Calu3 (cell line): ENCODE data around the gene GAMT. TPM values are rescaled to one million over a fixed set of nuclear protein-coding genes. Genes with fewer than 3 reads are reported as not detected.

Source experiments
- BruUV-seq: library from RNA; stranded (reverse); fragments of 400-500 nt; replicated peaks from 2 replicates; lab custom pipeline; 2021; lab: Mats Ljungman, UMichigan
- CTCF ChIA-PET: fragments of 300-600 bp; sonication (Branson Sonifier 250); formaldehyde crosslinking; loops from one replicate; lab custom pipeline; 2022; ENCODE audit warnings: antibody characterized with exemption; lab: Charles Lee
- DNase-seq: peaks from one replicate; pipeline ENCODE4 v3.0.0; 2022
- H3K27ac Mint-ChIP-seq: one replicate; pipeline ENCODE4 v1.8.0; 2022; ENCODE audit warnings: mixed read lengths; ENCODE audit not compliant: unreplicated experiment
- H3K27me3 Mint-ChIP-seq: one replicate; pipeline ENCODE4 v1.8.0; 2022; ENCODE audit warnings: mixed read lengths; ENCODE audit not compliant: unreplicated experiment
- H3K36me3 Mint-ChIP-seq: one replicate; pipeline ENCODE4 v1.8.0; 2022; ENCODE audit warnings: mild to moderate bottlenecking, moderate library complexity, mixed read lengths; ENCODE audit not compliant: insufficient read depth, unreplicated experiment
- H3K4me1 Mint-ChIP-seq: one replicate; pipeline ENCODE4 v1.8.0; 2022; ENCODE audit warnings: mild to moderate bottlenecking, low read depth, mixed read lengths; ENCODE audit not compliant: unreplicated experiment
- H3K4me3 Mint-ChIP-seq: one replicate; pipeline ENCODE4 v1.8.0; 2022; ENCODE audit warnings: mild to moderate bottlenecking, low read depth, moderate library complexity, mixed read lengths; ENCODE audit not compliant: unreplicated experiment
- H3K9me3 Mint-ChIP-seq: one replicate; pipeline ENCODE4 v1.8.0; 2022; ENCODE audit warnings: low read depth, mixed read lengths; ENCODE audit not compliant: unreplicated experiment
- CTCF ChIP-seq: fragments of 200-600 bp; IDR thresholded peaks from one replicate; pipeline ENCODE4 v1.8.0; 2022; ENCODE audit warnings: antibody characterized with exemption; ENCODE audit not compliant: unreplicated experiment
- intact Hi-C: fragments of 100-400 bp; cut with micrococcal nuclease; formaldehyde crosslinking; loops from one replicate; pipeline ENCODE4 v1.10.0; 2022; ENCODE audit not compliant: unreplicated experiment
- total RNA-seq: library from RNA; stranded (reverse); gene quantifications from 2 replicates; pipeline ENCODE4 v1.2.3, GENCODE V29; 2022

The GAMT gene
- total RNA-seq, 1 experiment from 2014 or later: 14.3 TPM

DNA sequence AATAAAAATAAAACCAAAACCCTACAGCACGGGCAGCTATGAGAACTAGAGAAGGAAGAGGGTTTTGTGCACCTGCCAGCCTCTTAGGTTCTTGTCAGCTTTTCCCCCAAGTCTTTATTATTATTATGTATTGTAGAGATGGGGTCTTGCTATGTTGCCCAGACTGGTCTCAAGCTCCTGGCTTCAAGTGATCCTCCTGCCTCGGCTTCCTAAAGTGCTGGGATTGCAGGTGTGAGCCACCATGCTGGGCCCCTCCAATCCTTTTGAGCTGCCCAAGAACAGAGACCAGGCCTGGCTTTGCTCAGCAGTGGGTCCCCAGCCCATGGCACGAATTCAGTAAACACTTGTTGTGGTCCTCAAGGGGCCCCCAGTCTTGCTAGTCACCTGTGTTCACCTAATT lies 19.1 kb downstream of the GAMT start:
- Mint-ChIP-seq H3K4me1 (peaks cover 8% of the 10 kb centered on the region), H3K27ac (no peak overlapping the region), H3K27me3 (peaks cover 8% of the 10 kb centered on the region), H3K36me3 (peaks cover 21% of the 10 kb centered on the region), H3K9me3 (no peaks in the 10 kb centered on the region), H3K4me3 (no peak overlapping the region)
- intact Hi-C loops: no loop called here
- BruUV-seq: no TSS peak
- TF ChIP-seq CTCF: no peak
- CTCF ChIA-PET: interaction anchor here (0.6 kb wide), 1 partner anchor 55 kb away, joined by 5 read pairs; no protein-coding TSS in a partner anchor
- no peak for DNase-seq

DNA sequence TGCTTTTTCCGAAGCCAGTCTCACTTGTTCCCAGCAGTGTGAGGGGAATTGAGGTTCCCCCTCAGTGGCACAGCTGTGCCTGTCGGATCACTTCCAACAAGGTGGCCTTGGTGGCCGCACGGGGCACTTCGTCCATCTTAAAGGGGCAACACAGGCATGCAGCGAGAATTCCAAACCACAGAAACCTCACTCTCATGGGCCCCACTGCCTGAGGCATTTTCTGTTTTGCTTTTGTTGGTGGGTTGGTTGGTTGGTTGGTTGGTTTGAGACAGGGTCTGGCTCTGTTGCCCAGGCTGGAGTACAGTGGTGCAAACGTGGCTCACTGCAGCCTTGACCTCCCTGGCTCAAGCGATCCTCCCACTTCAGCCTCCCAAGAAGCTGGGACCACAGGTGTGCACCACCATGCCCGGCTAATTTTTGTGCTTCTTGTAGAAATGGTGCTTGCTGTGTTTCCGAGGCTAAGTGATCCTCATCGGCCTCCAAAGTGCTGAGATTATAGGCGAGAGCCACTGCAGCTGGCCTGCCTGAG lies 21.3 kb downstream of the GAMT start:
- CTCF ChIA-PET: no interaction called here

GRCh38 chr19:1379126-1379905 lies 22.0 kb downstream of the GAMT start:
- intact Hi-C loops: no loop called here
- H3K9me3 Mint-ChIP-seq: no peaks in the 10 kb centered on the region
- no TSS peak for BruUV-seq
- CTCF ChIA-PET: no interaction called here
- peaks cover 8% of the 10 kb centered on the region for H3K4me1 Mint-ChIP-seq
- no peak for DNase-seq
- peaks cover 30% of the 10 kb centered on the region for H3K36me3 Mint-ChIP-seq
- no peak overlapping the region for H3K4me3 Mint-ChIP-seq
- TF ChIP-seq CTCF: no peak
- peaks cover 8% of the 10 kb centered on the region for H3K27me3 Mint-ChIP-seq
- H3K27ac Mint-ChIP-seq: no peak overlapping the region

More for the DNA sequence above, 21.3 kb downstream of the GAMT start:
- no peak overlapping the region for H3K27ac Mint-ChIP-seq
- H3K4me3 Mint-ChIP-seq: no peak overlapping the region
- peaks cover 8% of the 10 kb centered on the region for H3K27me3 Mint-ChIP-seq
- no peaks in the 10 kb centered on the region for H3K9me3 Mint-ChIP-seq
- TF ChIP-seq CTCF: no peak
- no peak for DNase-seq
- intact Hi-C loops: no loop called here
- peaks cover 8% of the 10 kb centered on the region for H3K4me1 Mint-ChIP-seq
- BruUV-seq: no TSS peak
- peaks cover 31% of the 10 kb centered on the region for H3K36me3 Mint-ChIP-seq

DNA sequence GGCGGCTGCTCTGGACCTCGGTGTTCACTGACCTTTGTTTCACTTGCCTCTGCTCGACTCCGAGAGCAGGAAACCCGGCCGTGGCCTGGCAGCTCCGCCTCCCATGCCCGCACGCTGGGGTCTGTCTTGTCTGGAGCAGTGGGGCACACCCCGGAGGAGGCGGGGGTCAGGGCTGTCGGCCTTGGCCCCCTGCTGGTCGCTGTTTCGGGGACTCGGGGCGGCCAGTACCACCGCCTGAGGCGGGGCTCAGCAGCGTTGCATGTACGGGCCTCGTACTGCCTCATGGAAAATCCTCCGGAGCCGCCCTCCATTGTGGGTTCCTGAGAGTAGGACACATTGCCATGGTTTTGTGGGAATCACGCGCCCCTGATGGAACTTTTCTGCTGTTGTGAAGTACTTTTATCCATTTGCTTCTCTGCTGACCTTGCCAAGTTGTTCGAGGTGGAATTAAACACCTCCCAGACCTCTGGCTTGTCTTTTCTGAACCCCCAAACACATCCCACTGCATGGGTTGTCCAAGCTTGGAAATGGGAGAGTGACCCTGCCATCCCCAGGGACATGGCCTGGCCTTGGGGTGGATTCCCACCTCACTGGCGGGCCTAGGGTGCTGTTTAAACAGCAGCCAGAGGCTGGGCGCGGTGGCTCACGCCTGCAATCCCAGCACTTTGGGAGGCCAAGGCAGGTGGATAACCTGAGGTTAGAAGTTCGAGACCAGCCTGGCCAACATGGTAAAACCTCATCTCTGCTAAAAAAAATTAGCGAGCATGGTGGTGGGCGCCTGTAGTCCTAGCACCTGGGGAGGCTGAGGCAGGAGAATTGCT lies 23.2 kb downstream of the GAMT start:
- Mint-ChIP-seq H3K36me3 (peaks cover 20% of the 10 kb centered on the region), H3K27me3 (peaks cover 4% of the 10 kb centered on the region), H3K27ac (no peak overlapping the region), H3K9me3 (no peaks in the 10 kb centered on the region), H3K4me1 (peaks cover 3% of the 10 kb centered on the region), H3K4me3 (no peak overlapping the region)
- no peak for DNase-seq
- CTCF ChIA-PET: no interaction called here
- intact Hi-C loops: no loop called here
- no TSS peak for BruUV-seq
- no peak for TF ChIP-seq CTCF
